Measurements from ENCODE around the gene STK38L. TPM values are rescaled to one million over a fixed set of nuclear protein-coding genes. Genes with fewer than 3 reads are reported as not detected.

STK38L gene
- total and polyA plus RNA-seq, 12 donors: 10.2 to 298 (median 21.0) TPM

- TF ChIP-seq POLR2A (IDR thresholded peaks at IDR 0.05) (no peak), CTCF (IDR thresholded peaks at IDR 0.05) (no peak)
- 78 to 96% (median 85%) methylated on average over 2 of the region's 2 CpGs for WGBS, 4 donors
- no peaks in the 10 kb centered on the region for H3K27me3 ChIP-seq
- intact Hi-C loops (cut with DNase I): no loop called here
- no peaks in the 10 kb centered on the region for H3K36me3 ChIP-seq (replicated peaks in 1 of 2)
- H3K27ac ChIP-seq: no peak overlapping the region
- H3K4me3 ChIP-seq: no peak overlapping the region
- H3K4me1 ChIP-seq (replicated peaks in 1 of 2): peaks cover 11 to 26% of the 10 kb centered on the region in 2 donors
- DNase-seq: no peak
- H3K9me3 ChIP-seq (replicated peaks in 1 of 3): no peaks in the 10 kb centered on the region
Measured at GRCh38 chr12:27257104-27257843, 13.2 kb downstream of the STK38L start.

- intact Hi-C loops (cut with DNase I): no loop called here
- no peak for DNase-seq
- peaks cover 11 to 24% of the 10 kb centered on the region in 2 donors for H3K4me1 ChIP-seq (replicated peaks in 1 of 2)
- H3K4me3 ChIP-seq: peak overlapping the region in 1 of 4 donors; percentile 12
- no peak for TF ChIP-seq CTCF (IDR thresholded peaks at IDR 0.05)
- TF ChIP-seq POLR2A (IDR thresholded peaks at IDR 0.05): no peak
- H3K27ac ChIP-seq: peak overlapping the region in 4 of 5 donors; percentile 15 to 69 (median 43)
- WGBS, 4 donors: 52 to 58% (median 56%) methylated on average over 4 of the region's 4 CpGs
- no peaks in the 10 kb centered on the region for H3K36me3 ChIP-seq (replicated peaks in 1 of 2)
- H3K27me3 ChIP-seq: no peaks in the 10 kb centered on the region
- no peaks in the 10 kb centered on the region for H3K9me3 ChIP-seq (replicated peaks in 1 of 3)
Measured at GRCh38 chr12:27260746-27261145, 16.7 kb downstream of the STK38L start.

DNA sequence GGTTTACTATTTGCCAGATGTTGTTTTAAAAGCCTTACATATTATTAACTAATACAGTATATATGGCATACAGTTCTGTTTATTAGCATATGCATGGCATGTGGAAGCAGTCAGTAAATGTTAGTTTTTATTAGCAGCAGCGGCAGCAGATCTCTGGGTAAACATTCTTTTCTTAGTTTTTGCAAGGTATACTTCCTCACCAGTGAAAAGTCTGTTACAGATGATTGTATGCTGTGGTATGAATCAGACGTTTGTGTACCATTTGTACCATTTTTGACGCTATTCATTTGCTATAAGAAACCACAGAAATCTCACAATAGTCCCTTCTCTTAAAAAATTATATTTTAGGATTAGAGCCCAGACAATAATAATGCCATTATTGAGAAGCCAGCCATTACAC, 17.8 kb downstream of the STK38L start:
- H3K36me3 ChIP-seq (replicated peaks in 1 of 2): no peaks in the 10 kb centered on the region
- H3K9me3 ChIP-seq (replicated peaks in 1 of 3): no peaks in the 10 kb centered on the region
- intact Hi-C loops (cut with DNase I): no loop called here
- no peak overlapping the region for H3K4me3 ChIP-seq
- no peaks in the 10 kb centered on the region for H3K27me3 ChIP-seq
- 79 to 80% (median 80%) methylated on average over 3 of the region's 3 CpGs for WGBS, 4 donors
- no peak for TF ChIP-seq CTCF (IDR thresholded peaks at IDR 0.05)
- no peak for TF ChIP-seq POLR2A (IDR thresholded peaks at IDR 0.05)
- no peak for DNase-seq
- H3K4me1 ChIP-seq (replicated peaks in 1 of 2): peaks cover 11 to 24% of the 10 kb centered on the region in 2 donors
- no peak overlapping the region for H3K27ac ChIP-seq

DNA sequence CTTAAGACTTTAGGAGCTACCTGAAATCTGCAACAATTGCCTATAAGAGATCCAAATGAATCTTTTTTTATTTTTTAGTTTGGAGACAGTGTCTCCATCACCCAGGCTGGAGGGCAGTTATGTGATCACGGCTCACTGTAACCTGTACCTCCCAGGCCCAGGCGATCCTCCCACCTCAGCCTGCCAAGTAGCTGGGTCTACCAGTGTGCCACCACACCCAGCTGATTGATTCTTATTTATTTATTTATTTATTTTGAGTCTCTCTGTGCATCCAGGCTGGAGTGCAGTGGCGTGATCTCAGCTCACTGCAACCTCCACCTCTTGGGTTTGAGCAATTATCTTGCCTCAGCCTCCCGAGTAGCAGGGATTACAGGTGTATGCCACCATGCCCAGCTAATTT, 26.1 kb downstream of the STK38L start:
- no peak for DNase-seq
- Histone ChIP-seq H3K4me3 (no peak overlapping the region), H3K36me3 (replicated peaks in 1 of 2) (no peaks in the 10 kb centered on the region), H3K27me3 (no peaks in the 10 kb centered on the region), H3K9me3 (replicated peaks in 1 of 3) (no peaks in the 10 kb centered on the region), H3K27ac (no peak overlapping the region), H3K4me1 (replicated peaks in 1 of 2) (peaks cover 15 to 22% of the 10 kb centered on the region in 2 donors)
- WGBS, 4 donors: 97 to 100% (median 97%) methylated on average over 4 of the region's 4 CpGs
- intact Hi-C loops (cut with DNase I): no loop called here
- TF ChIP-seq CTCF (IDR thresholded peaks at IDR 0.05): no peak
- TF ChIP-seq POLR2A (IDR thresholded peaks at IDR 0.05): no peak

Measured in adrenal gland (tissue), 12 donors.